Omental fat pad (tissue), 4 donors: ENCODE results near the gene AGBL1. TPM values are rescaled to one million over a fixed set of nuclear protein-coding genes. Genes with fewer than 3 reads are reported as not detected.

Source experiments
- ATAC-seq: fragments of 150-250 bp; one replicate; pipeline ENCODE4 v1.9.1; 2016; ENCODE audit warnings: mild to moderate bottlenecking, moderate library complexity; ENCODE audit not compliant: low FRiP score
- DNase-seq: peaks from one replicate; pipeline ENCODE4 v3.0.0-alpha.2; 2019; ENCODE audit warnings: low spot score
- CTCF ChIP-seq, 3 donors: fragments of 450-650 bp; IDR thresholded peaks; one replicate each; pipeline ENCODE4 v1.5.1; 2016 to 2017; ENCODE audit warnings: antibody characterized with exemption in 3 of 3, mild to moderate bottlenecking in 3 of 3, moderate library complexity in 2 of 3
- total RNA-seq, 4 donors: library from RNA; depleted of rRNA; stranded (reverse); fragments of >200 nt; gene quantifications; one replicate each; pipeline ENCODE4 v1.1.0, GENCODE V29; 2016

AGBL1 gene
- total RNA-seq, 4 donors from 2014 or later: not detected

DNA sequence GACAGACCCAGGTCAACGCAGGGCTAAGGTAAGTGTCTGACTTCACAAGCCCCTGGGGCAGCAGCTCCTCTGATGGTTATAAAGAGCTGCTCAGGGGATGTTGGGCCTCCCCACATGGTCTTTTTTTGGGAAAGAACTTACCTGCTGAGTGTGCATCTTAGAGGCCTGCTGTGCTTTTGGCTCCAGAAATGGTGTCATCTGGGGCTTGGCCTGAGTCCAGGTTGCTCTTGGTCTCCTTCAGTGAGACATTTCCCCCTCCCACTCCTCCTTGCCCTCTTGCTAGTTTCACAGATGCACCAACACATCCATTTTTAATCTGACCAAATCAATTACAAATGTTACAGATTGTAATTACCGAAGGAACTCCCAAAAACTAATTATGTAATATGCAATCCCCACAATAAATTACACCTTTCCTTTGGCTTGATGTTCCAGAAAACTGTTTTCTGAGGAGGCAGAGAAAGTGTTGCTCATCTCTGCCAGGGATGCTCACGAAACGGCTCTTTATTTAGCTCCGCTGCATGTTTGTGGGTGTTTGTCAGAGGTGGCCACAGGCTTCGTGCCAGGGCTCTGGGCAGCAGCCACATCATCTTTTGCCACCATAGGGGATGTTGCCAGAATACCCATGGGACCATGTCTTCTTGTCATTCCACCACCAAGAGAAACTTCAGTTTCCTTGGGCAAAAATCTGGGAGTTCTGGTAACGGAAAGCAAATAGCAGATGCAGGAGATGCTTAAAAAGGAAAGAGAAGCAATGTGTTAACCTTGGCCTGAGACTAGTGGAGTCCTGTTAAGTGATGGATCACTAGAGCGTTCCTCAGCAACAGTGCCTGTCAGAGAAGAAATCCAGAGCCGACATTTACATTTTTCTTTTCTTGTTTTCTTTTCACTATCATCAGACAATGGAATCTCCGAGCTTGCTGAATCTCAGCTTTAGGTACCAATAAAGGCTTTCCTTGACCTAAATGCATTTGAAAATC is 799.9 kb downstream of the AGBL1 start:
- TF ChIP-seq CTCF (IDR thresholded peaks at IDR 0.05): no peak
- no peak for ATAC-seq
- no peak for DNase-seq

- no peak for ATAC-seq
- no peak for TF ChIP-seq CTCF (IDR thresholded peaks at IDR 0.05)
Observed at GRCh38 chr15:86885616-86886015, 805.9 kb downstream of the AGBL1 start.

GRCh38 chr15:86892774-86893449 is 813.2 kb downstream of the AGBL1 start:
- DNase-seq (no peak), ATAC-seq (no peak)
- TF ChIP-seq CTCF (IDR thresholded peaks at IDR 0.05): no peak

More at GRCh38 chr15:86885616-86886015, 805.9 kb downstream of the AGBL1 start:
- no peak for DNase-seq

- no peak for ATAC-seq
- DNase-seq: no peak
- no peak for TF ChIP-seq CTCF (IDR thresholded peaks at IDR 0.05)
Observed at GRCh38 chr15:86894269-86894668, 814.6 kb downstream of the AGBL1 start.

- ATAC-seq: no peak
- no peak for TF ChIP-seq CTCF (IDR thresholded peaks at IDR 0.05)
- no peak for DNase-seq
Observed at GRCh38 chr15:86903642-86904421, 824.2 kb downstream of the AGBL1 start.

- ATAC-seq (no peak), DNase-seq (no peak)
- TF ChIP-seq CTCF (IDR thresholded peaks at IDR 0.05): no peak
Observed at GRCh38 chr15:86905625-86906256, 826.1 kb downstream of the AGBL1 start.
